Mesodermal cell (in vitro differentiated cells): ENCODE results near the gene COL18A1.
"Not testable (repeated sequence)": the region's sequence is repeated elsewhere in the genome, so short reads cannot be mapped to it uniquely, and the experiment has no call there.

ENCODE experiments used
- H3K27ac ChIP-seq: 2 replicates; pipeline ENCODE4 v1.7.0; 2013; ENCODE audit warnings: mild to moderate bottlenecking, low read depth, low read length, moderate library complexity; ENCODE audit not compliant: severe bottlenecking
- H3K36me3 ChIP-seq: 2 replicates; pipeline ENCODE4 v1.7.1; 2013; ENCODE audit warnings: mild to moderate bottlenecking, low read length, moderate library complexity; ENCODE audit not compliant: control insufficient read depth, insufficient read depth
- H3K4me1 ChIP-seq: one replicate; pipeline ENCODE4 v1.7.1; 2013; ENCODE audit warnings: mild to moderate bottlenecking, low read length; ENCODE audit not compliant: insufficient read depth, control insufficient read depth, poor library complexity, severe bottlenecking
- H3K4me3 ChIP-seq: 2 replicates; pipeline ENCODE4 v1.7.0; 2013; ENCODE audit warnings: low read length, control low read depth, mild to moderate bottlenecking; ENCODE audit not compliant: insufficient read depth, poor library complexity, severe bottlenecking; ENCODE audit errors: extremely low read depth
- H3K9me3 ChIP-seq: 2 replicates; pipeline ENCODE4 v1.7.1; 2013; ENCODE audit warnings: mild to moderate bottlenecking, low read length, moderate library complexity; ENCODE audit not compliant: control insufficient read depth
- WGBS, 2 experiments: methylation state at CpG; one replicate each; pipeline ENCODE4 v1.1.5; 2013; ENCODE audit warnings: missing lambda C conversion rate in 2 of 2; ENCODE audit not compliant: insufficient coverage in 2 of 2; 5-methylcytosine and 5-hydroxymethylcytosine counted together

COL18A1 gene

GRCh38 chr21:45518742-45519141 is 113.8 kb downstream of the COL18A1 start:
- H3K9me3 ChIP-seq, result peaks cover 22% of the 10 kb centered on the region
- WGBS, 2 experiments, result no CpG with 5 or more reads among the region's 2 CpGs
- no peak overlapping the region for H3K4me3 ChIP-seq
- H3K4me1 ChIP-seq, result no peaks in the 10 kb centered on the region
- H3K36me3 ChIP-seq, result peaks cover 74% of the 10 kb centered on the region
- no peak overlapping the region for H3K27ac ChIP-seq

GRCh38 chr21:45519182-45519581 is 114.2 kb downstream of the COL18A1 start:
- H3K4me3 ChIP-seq, result no peak overlapping the region
- peaks cover 75% of the 10 kb centered on the region for H3K36me3 ChIP-seq
- WGBS, 2 experiments, result no CpG with 5 or more reads among the region's 4 CpGs

GRCh38 chr21:45521241-45521640 is 116.3 kb downstream of the COL18A1 start:
- Histone ChIP-seq H3K4me1 (no peaks in the 10 kb centered on the region), H3K4me3 (no peak overlapping the region), H3K9me3 (peaks cover 22% of the 10 kb centered on the region), H3K27ac (no peak overlapping the region), H3K36me3 (peaks cover 67% of the 10 kb centered on the region)
- no CpG with 5 or more reads among the region's 2 CpGs for WGBS, 2 experiments

More at GRCh38 chr21:45519182-45519581, 114.2 kb downstream of the COL18A1 start:
- Histone ChIP-seq H3K9me3 (peaks cover 22% of the 10 kb centered on the region), H3K4me1 (no peaks in the 10 kb centered on the region), H3K27ac (no peak overlapping the region)

GRCh38 chr21:45522381-45522780 is 117.4 kb downstream of the COL18A1 start:
- peaks cover 22% of the 10 kb centered on the region for H3K9me3 ChIP-seq
- H3K4me1 ChIP-seq, result no peaks in the 10 kb centered on the region
- H3K36me3 ChIP-seq, result peaks cover 60% of the 10 kb centered on the region
- H3K27ac ChIP-seq, result no peak overlapping the region
- WGBS, 2 experiments, result 98 to 100% methylated on average over 2 to 6 of the region's 6 CpGs
- H3K4me3 ChIP-seq, result no peak overlapping the region

GRCh38 chr21:45522986-45523385 is 118.0 kb downstream of the COL18A1 start:
- Histone ChIP-seq H3K9me3 (peaks cover 22% of the 10 kb centered on the region), H3K4me3 (no peak overlapping the region)
- WGBS, 2 experiments, result 96 to 100% methylated on average over 4 to 5 of the region's 6 CpGs

GRCh38 chr21:45523411-45524101 is 118.6 kb downstream of the COL18A1 start:
- H3K27ac ChIP-seq, result no peak overlapping the region
- no peak overlapping the region for H3K4me3 ChIP-seq
- peaks cover 22% of the 10 kb centered on the region for H3K9me3 ChIP-seq
- H3K4me1 ChIP-seq, result no peaks in the 10 kb centered on the region
- WGBS, 2 experiments, result 95 to 98% methylated on average over 7 to 14 of the region's 16 CpGs
- peaks cover 57% of the 10 kb centered on the region for H3K36me3 ChIP-seq

More at GRCh38 chr21:45522986-45523385, 118.0 kb downstream of the COL18A1 start:
- Histone ChIP-seq H3K36me3 (peaks cover 57% of the 10 kb centered on the region), H3K4me1 (no peaks in the 10 kb centered on the region), H3K27ac (no peak overlapping the region)

- Histone ChIP-seq H3K27ac (no peak overlapping the region), H3K4me3 (no peak overlapping the region), H3K36me3 (peaks cover 61% of the 10 kb centered on the region), H3K9me3 (peaks cover 14% of the 10 kb centered on the region), H3K4me1 (no peaks in the 10 kb centered on the region)
- 95 to 98% methylated on average over 10 to 11 of the region's 11 CpGs for WGBS, 2 experiments
Measured at GRCh38 chr21:45524756-45525152, 119.8 kb downstream of the COL18A1 start.

- Histone ChIP-seq H3K4me3 (no peak overlapping the region), H3K36me3 (peaks cover 66% of the 10 kb centered on the region)
- WGBS, 2 experiments, result 95 to 97% methylated on average over 27 to 29 of the region's 29 CpGs
Measured at GRCh38 chr21:45525153-45525909, 120.4 kb downstream of the COL18A1 start.

GRCh38 chr21:45525910-45526306 is 120.9 kb downstream of the COL18A1 start:
- WGBS, 2 experiments, result 94 to 98% methylated on average over 8 to 9 of the region's 11 CpGs
- Histone ChIP-seq H3K4me3 (no peak overlapping the region), H3K4me1 (no peaks in the 10 kb centered on the region), H3K36me3 (peaks cover 65% of the 10 kb centered on the region), H3K27ac (no peak overlapping the region), H3K9me3 (peaks cover 9% of the 10 kb centered on the region)

More at GRCh38 chr21:45525153-45525909, 120.4 kb downstream of the COL18A1 start:
- Histone ChIP-seq H3K27ac (no peak overlapping the region), H3K9me3 (peaks cover 12% of the 10 kb centered on the region), H3K4me1 (no peaks in the 10 kb centered on the region)

- not testable (repeated sequence) for H3K4me1 ChIP-seq, H3K9me3 ChIP-seq, H3K4me3 ChIP-seq, H3K27ac ChIP-seq
- peaks cover 61% of the 10 kb centered on the region for H3K36me3 ChIP-seq
- 94 to 95% methylated on average over 17 to 18 of the region's 19 CpGs for whole genome bisulfite sequencing, 2 experiments
Measured at GRCh38 chr21:45527151-45527999, 122.4 kb downstream of the COL18A1 start.
